Activated CD4-positive, alpha-beta T cell treated with anti-CD3 and anti-CD28 coated beads for 1 hour (primary cell): ENCODE results near the gene IL1RL2.

Experiments
- DNase-seq: peaks from one replicate; pipeline ENCODE4 v3.0.0-alpha.2; 2020

Gene IL1RL2

GRCh38 chr2:102269200-102269524, 82.3 kb downstream of the IL1RL2 start:
- no peak for DNase-seq

- DNase-seq = no peak
Measured at GRCh38 chr2:102271844-102272243, 85.0 kb downstream of the IL1RL2 start.

GRCh38 chr2:102273619-102274211, 86.9 kb downstream of the IL1RL2 start:
- DNase-seq = no peak

GRCh38 chr2:102276549-102277201, 89.9 kb downstream of the IL1RL2 start:
- DNase-seq = no peak

- no peak for DNase-seq
Measured at GRCh38 chr2:102277202-102277700, 90.4 kb downstream of the IL1RL2 start.

GRCh38 chr2:102278720-102279390, 92.0 kb downstream of the IL1RL2 start:
- DNase-seq = no peak

GRCh38 chr2:102279391-102279735, 92.5 kb downstream of the IL1RL2 start:
- DNase-seq = no peak

- no peak for DNase-seq
Measured at GRCh38 chr2:102282678-102283091, 95.9 kb downstream of the IL1RL2 start.

GRCh38 chr2:102283996-102284395, 97.2 kb downstream of the IL1RL2 start:
- DNase-seq = no peak

- DNase-seq = no peak
Measured at GRCh38 chr2:102284611-102285010, 97.8 kb downstream of the IL1RL2 start.

GRCh38 chr2:102285368-102285767, 98.5 kb downstream of the IL1RL2 start:
- DNase-seq = no peak

- DNase-seq = no peak
Measured at GRCh38 chr2:102286041-102286440, 99.2 kb downstream of the IL1RL2 start.

GRCh38 chr2:102289129-102289528, 102.3 kb downstream of the IL1RL2 start:
- no peak for DNase-seq
